Endothelial cell of umbilical vein (primary cell): ENCODE measurements around the gene HUNK. TPM values are rescaled to one million over a fixed set of nuclear protein-coding genes. Genes with fewer than 3 reads are reported as not detected.

ENCODE experiments used
- BruUV-seq: library from RNA; stranded (reverse); fragments of 400-500 nt; replicated peaks from 2 replicates; lab custom pipeline; 2021; lab: Mats Ljungman, UMichigan
- CTCF ChIA-PET: fragments of 300-600, 350-600 bp; sonication (Branson Sonifier 250); formaldehyde crosslinking; loops from one replicate; lab custom pipeline; 2021; ENCODE audit warnings: antibody characterized with exemption, inconsistent platforms; lab: Charles Lee
- POLR2A ChIA-PET: fragments of 300-600, 350-600 bp; sonication (Branson Sonifier 250); formaldehyde crosslinking; loops from one replicate; lab custom pipeline; 2021; ENCODE audit warnings: antibody characterized with exemption, inconsistent platforms; lab: Charles Lee
- DNase-seq: peaks from one replicate; pipeline ENCODE4 v3.0.0-alpha.2; 2011; ENCODE audit warnings: low read depth, low spot score
- FAIRE-seq: peaks from 2 replicates; lab custom pipeline; 2011; peaks lifted over from hg19 to GRCh38; lab: Jason Lieb, UNC
- H2AFZ ChIP-seq: 2 replicates; pipeline ENCODE4 v1.6.0; 2012; ENCODE audit warnings: low read depth, low read length, control low read depth, inconsistent platforms
- H3K27ac ChIP-seq: 2 replicates; pipeline ENCODE4 v1.5.1; 2011; ENCODE audit warnings: low read depth, mild to moderate bottlenecking, control low read depth, low read length, moderate library complexity; ENCODE audit not compliant: insufficient read depth
- H3K27me3 ChIP-seq, 2 experiments: 2 replicates each; pipeline versions ENCODE4 v1.6.0 to v1.6.1; 2011; ENCODE audit warnings: low read length in 2 of 2, mixed read lengths in 1 of 2; ENCODE audit not compliant: control insufficient read depth in 2 of 2, insufficient read depth in 2 of 2
- H3K36me3 ChIP-seq, 2 experiments: 2 replicates in 1 of 2; 3 replicates in 1 of 2; pipeline ENCODE4 v1.5.1; 2011; ENCODE audit warnings: low read length in 2 of 2, mild to moderate bottlenecking in 1 of 2, moderate library complexity in 1 of 2; ENCODE audit not compliant: control insufficient read depth in 2 of 2, insufficient read depth in 2 of 2; ENCODE audit errors: extremely low read depth in 1 of 2
- H3K4me1 ChIP-seq: 3 replicates; pipeline ENCODE4 v1.5.1; 2011; ENCODE audit warnings: mild to moderate bottlenecking, low read length; ENCODE audit not compliant: control insufficient read depth, insufficient read depth; ENCODE audit errors: extremely low read depth
- H3K4me2 ChIP-seq: 2 replicates; pipeline ENCODE4 v1.6.1; 2011; ENCODE audit warnings: low read length, control low read depth, mixed read lengths; ENCODE audit not compliant: insufficient read depth
- H3K4me3 ChIP-seq, 3 experiments: fragments of 200-600 bp in 1 of 3; sonication (generic), shearing (Covaris generic) in 1 of 3; replicated peaks in 1 of 3; 2 replicates each; pipeline ENCODE4 v1.5.1; 2011 to 2016; ENCODE audit warnings: control low read depth in 3 of 3, low read length in 3 of 3, mild to moderate bottlenecking in 2 of 3, inconsistent platforms in 1 of 3, low read depth in 1 of 3, moderate library complexity in 1 of 3; ENCODE audit not compliant: insufficient read depth in 1 of 3
- H3K79me2 ChIP-seq: 2 replicates; pipeline ENCODE4 v1.6.0; 2012; ENCODE audit warnings: low read length, inconsistent platforms; ENCODE audit not compliant: control insufficient read depth, insufficient read depth
- H3K9ac ChIP-seq: replicated peaks from 2 replicates; pipeline ENCODE3; 2011; ENCODE audit warnings: low read length, control low read depth; ENCODE audit not compliant: insufficient read depth; ENCODE audit errors: extremely low read depth
- H3K9me1 ChIP-seq: replicated peaks from 3 replicates; pipeline ENCODE4 v1.6.0; 2011; ENCODE audit warnings: mild to moderate bottlenecking, low read length; ENCODE audit not compliant: control insufficient read depth, insufficient read depth; ENCODE audit errors: extremely low read depth
- H3K9me3 ChIP-seq: replicated peaks from 2 replicates; pipeline ENCODE4 v1.5.1; 2012; ENCODE audit warnings: low read length, inconsistent platforms; ENCODE audit not compliant: control insufficient read depth, insufficient read depth
- H4K20me1 ChIP-seq: replicated peaks from 2 replicates; pipeline ENCODE3; 2011; ENCODE audit warnings: mild to moderate bottlenecking, low read length; ENCODE audit not compliant: control insufficient read depth, insufficient read depth; ENCODE audit errors: extremely low read depth
- CTCF ChIP-seq, 2 donors: IDR thresholded peaks; 1 replicate in 1 of 2; 2 replicates in 1 of 2; pipeline ENCODE4 v1.5.1; 2011; ENCODE audit warnings: low read length in 2 of 2, mild to moderate bottlenecking in 2 of 2, moderate library complexity in 2 of 2, control low read depth in 1 of 2, inconsistent platforms in 1 of 2, low read depth in 1 of 2; ENCODE audit not compliant: insufficient read depth in 1 of 2; ENCODE audit errors: extremely low read depth in 1 of 2
- EZH2 ChIP-seq: IDR thresholded peaks from 2 replicates; pipeline ENCODE4 v1.6.1; 2012; ENCODE audit warnings: borderline replicate concordance, low read depth, mild to moderate bottlenecking, moderate library complexity, low read length, inconsistent platforms; ENCODE audit not compliant: severe bottlenecking
- FOS ChIP-seq: IDR thresholded peaks from 2 replicates; pipeline ENCODE4 v1.6.1; 2011; ENCODE audit warnings: mild to moderate bottlenecking, low read length, moderate library complexity, borderline replicate concordance; ENCODE audit not compliant: insufficient read depth
- GATA2 ChIP-seq: IDR thresholded peaks from 2 replicates; pipeline ENCODE4 v1.7.0; 2011; ENCODE audit warnings: low read depth, mild to moderate bottlenecking, moderate library complexity, mixed read lengths, low read length; ENCODE audit not compliant: insufficient read length, insufficient read depth
- JUN ChIP-seq: IDR thresholded peaks from 2 replicates; pipeline ENCODE4 v1.6.1; 2011; ENCODE audit warnings: borderline replicate concordance, low read depth; ENCODE audit not compliant: insufficient read length, insufficient read depth
- MAX ChIP-seq: IDR thresholded peaks from 2 replicates; pipeline ENCODE4 v1.6.1; 2011; ENCODE audit not compliant: insufficient read depth, insufficient read length
- MYC ChIP-seq: IDR thresholded peaks from one replicate; pipeline ENCODE4 v1.6.1; 2011; ENCODE audit warnings: mild to moderate bottlenecking, low read depth, low read length
- POLR2A ChIP-seq: IDR thresholded peaks from 2 replicates; pipeline ENCODE4 v1.6.1; 2012; ENCODE audit warnings: low read depth, mild to moderate bottlenecking, control low read depth, low read length
- POLR2AphosphoS5 ChIP-seq: IDR thresholded peaks from 2 replicates; pipeline ENCODE4 v1.6.1; 2012; ENCODE audit warnings: low read depth, mild to moderate bottlenecking, control low read depth, low read length, moderate library complexity; ENCODE audit not compliant: insufficient read depth
- dilution Hi-C: fragments of 300-500 bp; cut with MboI; formaldehyde crosslinking; loops from one replicate; pipeline ENCODE4 v1.15.0; 2019; ENCODE audit warnings: low sequenced_read_pairs; ENCODE audit not compliant: extremely low pct_ligation_motif_present
- intact Hi-C: fragments of 100-400 bp; cut with micrococcal nuclease; formaldehyde crosslinking; loops from one replicate; pipeline ENCODE4 v1.10.0; 2022
- polyA plus RNA-seq, 4 experiments: library from polyadenylated mRNA; depleted of rRNA in 3 of 4; stranded (reverse) in 3 of 4; unstranded in 1 of 4; fragments of >200 nt; gene quantifications; 2 replicates each; pipeline versions ENCODE4 v1.2.1 to v1.2.3, GENCODE V29; 2011 to 2012; ENCODE audit warnings: missing spikeins in 1 of 4
- total RNA-seq: library from RNA; stranded (reverse); gene quantifications from 2 replicates; pipeline ENCODE4 v1.2.3, GENCODE V29; 2021

HUNK gene
- total and polyA plus RNA-seq, 2 donors (not counting 3 experiments of a cell fraction or from before 2014, with no cell fraction given), result not detected

DNA sequence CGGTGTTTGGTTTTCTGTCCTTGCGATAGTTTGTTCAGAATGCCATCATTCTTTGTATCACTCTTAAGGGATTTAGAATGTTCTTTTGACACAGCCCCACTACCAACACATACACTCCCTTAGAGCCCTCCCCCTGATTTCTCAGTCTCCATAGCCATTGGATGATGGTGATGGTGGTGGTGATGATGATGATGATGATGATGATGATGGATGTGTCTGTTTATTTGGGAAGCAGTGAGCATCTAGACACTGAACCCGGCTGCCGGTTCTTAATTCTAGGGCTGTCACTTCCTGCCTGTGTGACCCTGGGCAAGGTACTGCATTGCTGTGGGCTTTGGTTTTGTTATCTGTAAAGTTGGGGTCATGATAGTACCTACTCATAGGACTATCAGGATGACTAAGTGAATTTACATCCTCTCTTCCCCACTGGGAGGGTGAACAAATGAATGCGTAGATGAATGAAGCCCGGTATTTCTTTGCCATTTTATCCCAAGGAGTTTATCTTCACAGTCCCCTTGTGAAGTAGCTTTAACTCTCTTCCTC is 100.7 kb downstream of the HUNK start:
- H3K27ac ChIP-seq, result no peak overlapping the region
- no peak overlapping the region for H3K4me3 ChIP-seq
- no peaks in the 10 kb centered on the region for H3K4me1 ChIP-seq
- no peaks in the 10 kb centered on the region for H3K9me1 ChIP-seq
- TF ChIP-seq FOS, result no peak
- no peak for TF ChIP-seq EZH2
- no peak for TF ChIP-seq GATA2
- no peak for TF ChIP-seq MAX
- no peak for TF ChIP-seq POLR2AphosphoS5
- no peak for TF ChIP-seq MYC
- no peak for TF ChIP-seq CTCF (IDR thresholded peaks at IDR 0.05; ENCODE audit: extremely low read depth in 1 of 2, insufficient read depth in 1 of 2, low read depth in 1 of 2, low read length in 2 of 2)
- TF ChIP-seq JUN, result no peak
- TF ChIP-seq POLR2A, result no peak
- no peaks in the 10 kb centered on the region for H3K79me2 ChIP-seq
- CTCF ChIA-PET, result no interaction called here
- DNase-seq (no peak), FAIRE-seq (no peak)
- intact Hi-C loops (no loop called here), dilution Hi-C loops (no loop called here)
- H2AFZ ChIP-seq, result no peak overlapping the region
- POLR2A ChIA-PET, result no interaction called here
- BruUV-seq, result no TSS peak
- no peak overlapping the region for H3K9ac ChIP-seq
- no peaks in the 10 kb centered on the region for H4K20me1 ChIP-seq
- no peak overlapping the region for H3K4me2 ChIP-seq
- no peaks in the 10 kb centered on the region for H3K36me3 ChIP-seq
- no peaks in the 10 kb centered on the region for H3K27me3 ChIP-seq
- H3K9me3 ChIP-seq, result no peaks in the 10 kb centered on the region
